NCI-H510A (cell line): ENCODE data around the gene KREMEN2.

Experiments used
- DNase-seq: peaks from one replicate; lab custom pipeline; 2025; lab: John Stamatoyannopoulos, UW

Gene KREMEN2

GRCh38 chr16:2980227-2981176 lies 16.4 kb downstream of the KREMEN2 start, which contains the start of gene PKMYT1:
PKMYT1 (minus strand) TSS chr16:2980446; CDS start chr16:2979657, 789 bp downstream.
- peak; percentile 62 for DNase-seq

- DNase-seq: no peak
Measured at GRCh38 chr16:2981177-2981898, 17.3 kb downstream of the KREMEN2 start.

DNA sequence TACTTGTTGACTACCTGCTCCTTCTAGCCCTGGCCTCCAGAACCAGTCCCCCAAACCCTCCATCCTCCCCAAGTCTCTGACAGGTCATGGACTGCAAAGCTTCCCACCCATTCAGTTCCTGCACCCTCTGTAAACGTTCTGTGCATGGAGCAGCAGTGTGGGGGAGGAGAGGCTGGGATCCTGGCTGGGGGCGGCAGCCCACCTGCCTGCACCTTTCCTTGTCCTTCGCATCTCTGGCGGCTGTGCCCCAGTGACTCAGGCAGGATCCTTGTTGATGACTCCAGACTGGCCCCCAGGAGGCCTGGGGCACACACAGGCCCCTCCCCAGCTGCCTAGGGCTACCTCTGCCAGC lies 17.8 kb downstream of the KREMEN2 start:
- DNase-seq: no peak

DNA sequence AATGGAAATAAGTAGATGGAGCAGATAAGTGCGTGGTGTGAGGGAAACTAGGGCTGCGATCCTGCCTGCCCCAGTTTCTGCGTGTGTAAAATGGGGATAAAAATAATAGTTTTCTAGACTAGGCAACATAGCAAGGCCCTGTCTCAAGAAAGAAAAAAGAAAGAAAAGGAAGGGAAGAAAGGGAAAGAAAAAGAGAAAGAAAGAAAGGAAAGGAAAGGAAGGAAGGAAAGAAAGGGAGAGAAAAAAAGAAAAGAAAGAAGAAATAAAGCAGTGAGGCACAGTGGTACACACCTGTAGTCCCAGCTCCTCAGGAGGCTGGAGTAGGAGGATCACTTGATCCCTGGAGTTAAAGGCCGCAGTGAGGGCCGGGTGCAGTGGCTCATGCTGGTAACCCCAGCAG lies 18.3 kb downstream of the KREMEN2 start:
- no peak for DNase-seq

DNA sequence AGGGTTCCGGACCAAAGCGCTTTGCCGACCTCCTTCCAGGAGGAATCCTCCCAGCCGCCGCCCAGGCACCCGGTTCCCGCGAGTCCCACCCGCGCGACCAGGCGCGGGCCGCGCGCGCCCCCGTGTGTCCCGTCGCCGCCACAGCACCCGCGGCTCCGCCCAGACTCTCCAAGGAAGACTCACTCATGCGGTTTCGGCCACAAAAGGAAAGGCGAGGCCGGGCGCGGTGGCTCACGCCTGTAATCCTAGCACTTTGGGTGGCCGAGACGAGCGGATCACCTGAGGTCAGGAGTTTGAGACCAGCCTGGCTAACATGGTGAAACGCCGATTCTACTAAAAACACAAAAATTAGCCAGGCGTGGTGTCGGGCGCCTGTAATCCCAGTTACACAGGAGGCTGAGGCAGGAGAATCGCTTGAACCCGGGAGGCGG lies 19.6 kb downstream of the KREMEN2 start:
- no peak for DNase-seq

- DNase-seq: no peak
Measured at GRCh38 chr16:2985462-2985861, 21.4 kb downstream of the KREMEN2 start.

GRCh38 chr16:2985893-2986355 lies 21.8 kb downstream of the KREMEN2 start:
- no peak for DNase-seq

DNA sequence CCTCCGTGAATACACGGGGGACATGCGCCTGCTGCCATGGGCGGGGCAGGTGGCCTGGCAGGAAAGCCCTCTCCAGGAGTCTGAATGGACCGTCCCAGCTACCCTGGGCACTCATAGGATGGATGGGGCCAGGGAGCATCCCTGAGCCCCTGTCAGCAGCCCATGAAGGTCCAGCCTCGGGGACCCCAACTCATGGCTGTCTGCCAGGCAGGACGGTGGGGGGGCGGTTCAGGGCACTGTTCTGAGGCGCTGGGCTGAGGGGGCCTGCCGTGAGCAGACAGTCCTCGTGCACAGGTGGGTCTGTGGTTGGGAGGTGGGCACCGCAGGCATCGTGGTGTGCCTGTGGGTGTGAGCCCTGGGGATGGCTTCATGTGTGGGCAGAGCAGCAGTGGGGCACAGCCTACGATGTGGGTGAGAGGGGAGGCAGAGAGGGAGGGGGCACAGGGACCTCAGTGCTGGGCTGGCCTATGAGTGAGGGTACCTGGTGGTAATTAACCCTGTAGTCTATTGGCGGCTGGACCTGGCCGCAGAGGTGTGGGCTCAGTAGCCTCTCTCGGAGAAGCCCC lies 22.6 kb downstream of the KREMEN2 start:
- no peak for DNase-seq

- no peak for DNase-seq
Measured at GRCh38 chr16:2987286-2987685, 23.2 kb downstream of the KREMEN2 start.

- no peak for DNase-seq
Measured at GRCh38 chr16:2987833-2988232, 23.8 kb downstream of the KREMEN2 start.

DNA sequence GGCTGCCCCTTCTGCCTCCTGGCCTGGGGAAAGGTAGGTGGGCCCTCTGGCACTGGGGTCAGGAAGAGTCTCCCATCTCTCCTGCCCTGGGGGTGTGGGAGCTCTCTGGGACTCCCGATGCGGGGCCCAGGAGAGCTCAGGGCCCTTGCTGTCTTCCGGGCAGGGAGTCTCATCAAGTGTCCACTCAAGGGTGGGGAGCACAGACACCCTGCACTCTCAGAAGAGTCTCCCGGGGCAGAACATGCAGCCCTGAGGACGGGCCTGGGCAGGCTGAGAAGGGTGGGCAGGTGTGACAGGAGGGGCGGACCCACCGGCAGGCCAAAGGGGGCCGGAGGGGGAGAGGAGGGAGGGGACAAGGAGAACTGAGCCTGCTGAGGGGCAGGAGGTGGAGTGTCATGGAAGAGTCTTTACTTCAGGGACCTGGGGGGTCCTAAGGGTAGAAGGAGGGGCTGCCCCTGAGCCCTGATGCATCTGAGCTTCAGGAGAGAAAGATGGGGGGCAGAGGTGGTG lies 24.6 kb downstream of the KREMEN2 start:
- no peak for DNase-seq

DNA sequence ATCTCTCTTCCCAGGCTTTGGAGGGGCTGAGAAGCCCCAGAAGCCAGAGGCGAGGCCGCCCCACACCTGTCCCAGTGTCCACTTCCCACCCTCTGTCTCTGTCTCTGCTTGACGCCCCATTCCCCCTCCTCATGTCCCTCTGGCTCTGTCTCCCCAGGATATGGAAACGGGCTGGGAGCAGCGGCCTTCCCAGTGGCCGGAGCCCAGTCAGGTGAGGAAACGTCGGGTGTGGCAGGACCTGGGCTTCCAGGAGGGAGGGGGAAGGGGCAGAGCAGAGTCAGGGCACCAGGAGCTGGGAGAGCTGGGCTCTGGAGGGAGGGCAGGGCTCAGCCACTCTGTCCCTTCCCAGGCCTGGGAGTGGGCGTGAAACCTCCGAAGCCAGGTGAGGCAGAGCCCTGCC lies 26.8 kb downstream of the KREMEN2 start:
- DNase-seq: no peak

DNA sequence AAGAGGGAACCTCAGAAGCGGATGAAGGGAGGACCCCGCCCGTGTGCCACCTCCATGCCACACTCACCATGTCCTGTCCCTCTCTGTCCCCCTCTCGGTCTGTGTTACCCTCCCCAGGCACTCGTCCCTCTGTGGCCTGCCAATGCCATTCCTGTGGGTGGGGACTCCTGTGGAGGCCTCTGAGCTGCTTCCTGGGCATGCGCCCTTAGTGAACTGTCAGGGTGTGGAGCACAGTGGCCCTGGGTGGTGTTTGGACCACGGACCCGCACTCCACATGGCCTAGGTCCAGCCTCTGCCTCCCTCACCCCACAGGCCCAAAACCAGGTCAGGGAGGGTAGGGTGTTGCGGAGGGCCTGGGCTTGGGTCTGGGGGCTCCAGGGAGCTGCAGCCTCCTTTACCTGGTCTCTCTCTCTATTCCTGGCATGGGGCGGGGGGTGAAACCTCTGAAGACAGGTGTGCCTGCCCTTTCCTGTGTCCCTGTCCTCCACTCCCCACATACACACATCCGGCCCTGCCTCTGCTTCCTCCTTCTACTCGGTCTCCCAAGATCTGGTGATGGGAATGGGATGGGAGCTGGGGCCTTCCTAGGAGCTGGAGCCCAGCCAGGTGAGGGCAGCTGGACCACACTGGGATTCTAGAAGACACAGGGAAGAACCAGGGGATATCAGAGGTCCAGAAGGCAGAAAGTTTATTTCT lies 27.6 kb downstream of the KREMEN2 start:
- DNase-seq: no peak

DNA sequence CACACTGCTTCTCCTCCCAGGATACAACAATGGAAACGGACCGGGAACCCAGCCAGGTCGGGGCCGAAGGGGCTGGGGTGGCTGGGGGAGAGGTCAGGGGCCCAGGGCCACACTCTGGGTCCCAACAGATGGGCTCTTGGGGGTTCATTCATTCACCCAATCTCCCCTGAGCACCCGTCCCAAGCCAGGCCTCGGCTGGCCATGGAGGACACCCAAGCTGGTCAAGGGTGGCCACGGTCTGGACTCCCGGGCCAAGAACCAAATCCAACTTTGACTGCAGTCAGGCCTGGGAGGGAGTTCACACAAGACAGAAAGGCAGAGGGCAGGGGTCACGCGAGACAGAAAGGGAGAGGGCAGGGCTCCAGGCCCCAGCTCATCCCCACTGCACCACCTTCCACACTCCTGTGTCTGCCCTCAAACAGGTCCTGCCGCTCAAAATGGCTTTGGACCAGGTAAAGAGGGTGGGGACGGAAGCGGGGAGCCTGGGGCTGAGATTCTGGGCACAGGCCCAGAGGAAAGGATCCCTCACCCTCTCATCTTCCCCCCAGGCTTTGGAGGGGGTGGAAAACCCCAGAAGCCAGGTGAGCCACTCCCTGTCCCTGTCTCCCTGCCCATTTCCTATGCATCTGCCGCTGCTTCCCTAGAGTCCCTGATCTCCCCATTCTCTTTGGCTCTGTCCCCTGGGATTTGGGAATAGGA lies 28.5 kb downstream of the KREMEN2 start:
- no peak for DNase-seq

GRCh38 chr16:2996298-2996697 lies 32.2 kb downstream of the KREMEN2 start:
- DNase-seq: no peak

DNA sequence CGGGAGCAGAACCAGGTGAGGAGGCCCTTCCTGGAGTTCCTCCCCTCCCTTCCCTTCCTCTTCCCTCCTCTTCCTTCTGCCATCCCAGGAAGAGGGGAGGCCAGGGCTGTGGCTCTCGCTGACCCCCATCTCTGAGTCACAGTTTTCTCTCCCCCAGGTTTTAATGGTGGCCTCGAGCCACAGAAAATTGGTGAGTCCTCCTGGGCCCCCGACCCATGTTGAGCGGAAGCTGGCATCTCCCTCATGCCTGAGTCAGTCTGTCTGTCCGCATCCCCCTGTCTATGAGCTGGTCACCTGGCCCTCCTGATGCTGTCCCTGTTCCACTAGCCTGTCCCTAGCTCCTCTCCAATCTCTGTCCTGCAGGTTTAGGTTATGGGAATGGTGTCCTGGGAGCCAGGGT lies 35.9 kb downstream of the KREMEN2 start:
- no peak for DNase-seq

DNA sequence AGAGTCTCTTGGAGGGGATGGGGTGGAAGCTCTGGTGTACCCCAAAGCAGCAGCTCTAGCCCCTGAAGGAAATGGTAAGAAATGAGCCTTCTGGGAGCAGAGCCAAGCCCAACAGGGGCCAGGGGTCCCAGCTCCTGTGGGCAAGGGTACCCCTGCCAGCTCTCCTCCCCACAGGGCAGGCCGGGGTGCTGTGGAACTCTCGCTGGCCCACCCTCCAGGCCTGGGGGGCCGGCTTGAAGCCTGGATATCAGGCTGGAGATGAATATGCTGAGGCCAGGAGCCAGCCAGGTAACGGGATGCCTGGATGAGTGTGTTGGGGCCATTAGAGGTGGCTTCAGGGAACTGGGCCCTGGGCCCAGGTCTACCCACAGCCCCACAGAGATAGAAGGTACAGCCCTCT lies 36.5 kb downstream of the KREMEN2 start:
- no peak for DNase-seq

GRCh38 chr16:3001316-3001715 lies 37.2 kb downstream of the KREMEN2 start:
- DNase-seq: no peak

DNA sequence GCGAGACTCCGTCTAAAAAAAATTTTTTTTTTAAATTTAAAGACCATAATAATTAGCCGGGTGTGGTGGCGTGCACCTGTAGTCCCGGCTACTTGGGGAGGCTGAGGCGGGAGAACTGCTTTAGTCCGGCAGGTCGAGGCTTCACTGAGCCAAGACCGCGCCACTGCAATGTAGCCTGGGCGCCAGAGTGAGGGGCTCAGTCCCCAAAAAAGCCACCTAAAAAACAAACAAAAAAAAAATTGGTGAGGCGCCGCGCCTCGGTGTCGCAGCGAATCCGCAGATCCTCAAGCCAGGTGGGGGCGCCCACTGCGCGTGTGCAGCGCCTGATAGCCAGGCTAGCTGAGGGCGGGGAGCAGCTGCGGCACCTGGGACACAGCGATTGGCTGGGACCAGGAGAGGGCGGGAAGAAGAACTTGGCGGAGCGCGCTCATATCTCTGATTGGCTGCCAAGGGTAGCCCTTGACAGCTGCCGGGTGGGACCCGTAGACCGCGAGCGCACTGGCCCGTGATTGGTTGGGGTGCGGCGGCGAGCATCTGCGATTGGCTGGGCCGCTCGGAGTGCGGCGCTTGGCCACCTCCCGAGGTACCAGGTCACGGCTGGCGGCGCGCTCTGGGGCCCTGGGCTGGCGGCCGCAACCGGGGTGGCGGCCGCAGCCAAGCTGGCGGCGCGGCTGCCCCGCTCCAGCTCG lies 39.7 kb downstream of the KREMEN2 start:
- DNase-seq: peak; percentile 90

DNA sequence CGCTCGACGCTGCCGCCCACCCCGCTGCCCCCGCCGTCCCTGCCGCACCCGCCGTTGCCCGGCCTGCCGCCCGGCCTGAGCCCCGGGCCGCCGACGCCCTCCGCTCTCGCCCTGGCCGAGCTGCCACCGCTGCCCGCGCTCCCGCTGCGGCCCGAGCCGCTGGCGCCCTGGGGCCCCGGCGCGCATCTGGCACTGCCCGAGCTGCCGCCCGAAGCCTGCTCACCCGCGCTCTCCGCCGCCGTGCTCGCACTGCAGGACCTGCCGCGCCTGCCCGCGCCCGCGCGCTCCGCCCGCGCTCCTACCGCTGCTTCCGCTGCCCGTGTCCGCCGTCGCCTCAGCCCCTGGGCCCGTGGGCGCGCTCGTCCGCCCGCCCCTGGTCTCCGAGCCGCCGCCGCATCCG lies 40.2 kb downstream of the KREMEN2 start:
- DNase-seq: no peak
